Esophagus muscularis mucosa (tissue), 4 donors: ENCODE results near the gene TMA7B.

Experiments used
- EP300 ChIP-seq: sonication (generic); formaldehyde crosslinking; IDR thresholded peaks from one replicate; pipeline ENCODE4 v1.6.1; 2017; ENCODE audit warnings: antibody characterized with exemption
- POLR2A ChIP-seq: fragments of 450-650 bp; IDR thresholded peaks from one replicate; pipeline ENCODE4 v1.6.1; 2017; ENCODE audit warnings: antibody characterized with exemption, moderate library complexity, mild to moderate bottlenecking, low read depth
- POLR2AphosphoS5 ChIP-seq, 2 donors: sonication (generic); formaldehyde crosslinking; IDR thresholded peaks; one replicate each; pipeline ENCODE4 v1.6.1; 2017; ENCODE audit warnings: antibody characterized with exemption in 2 of 2
- TF ChIP-seq, protein P1 (sequence below), 3 experiments: fragments of 200-600 bp in 2 of 3; fragments of 450-650 bp in 1 of 3; sonication (generic) in 2 of 3; IDR thresholded peaks; one replicate each; pipeline ENCODE4 v1.5.1; 2017 to 2019; ENCODE audit warnings: antibody characterized with exemption in 3 of 3, mild to moderate bottlenecking in 2 of 3, moderate library complexity in 1 of 3

DNA sequence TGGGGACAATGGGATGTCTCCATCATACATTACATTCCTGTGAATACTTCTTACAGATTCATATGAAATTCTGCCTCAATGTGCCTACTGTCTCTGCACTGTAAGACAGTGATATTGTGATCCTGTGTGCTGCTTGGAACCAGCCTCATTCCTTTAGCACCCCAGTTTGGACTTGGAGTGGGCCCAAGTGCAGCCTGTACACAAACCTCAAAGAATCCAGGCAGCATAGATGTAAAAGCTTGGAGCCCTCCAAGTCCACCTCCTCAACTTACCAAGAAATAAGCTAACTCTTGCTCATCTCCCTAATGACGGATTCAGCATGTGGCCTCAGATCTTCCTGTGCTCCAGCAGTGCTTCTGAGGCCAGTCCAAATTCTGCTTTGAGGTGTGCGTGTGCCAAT is 34.9 kb upstream of the TMA7B start:
- TF ChIP-seq, protein P1, sequence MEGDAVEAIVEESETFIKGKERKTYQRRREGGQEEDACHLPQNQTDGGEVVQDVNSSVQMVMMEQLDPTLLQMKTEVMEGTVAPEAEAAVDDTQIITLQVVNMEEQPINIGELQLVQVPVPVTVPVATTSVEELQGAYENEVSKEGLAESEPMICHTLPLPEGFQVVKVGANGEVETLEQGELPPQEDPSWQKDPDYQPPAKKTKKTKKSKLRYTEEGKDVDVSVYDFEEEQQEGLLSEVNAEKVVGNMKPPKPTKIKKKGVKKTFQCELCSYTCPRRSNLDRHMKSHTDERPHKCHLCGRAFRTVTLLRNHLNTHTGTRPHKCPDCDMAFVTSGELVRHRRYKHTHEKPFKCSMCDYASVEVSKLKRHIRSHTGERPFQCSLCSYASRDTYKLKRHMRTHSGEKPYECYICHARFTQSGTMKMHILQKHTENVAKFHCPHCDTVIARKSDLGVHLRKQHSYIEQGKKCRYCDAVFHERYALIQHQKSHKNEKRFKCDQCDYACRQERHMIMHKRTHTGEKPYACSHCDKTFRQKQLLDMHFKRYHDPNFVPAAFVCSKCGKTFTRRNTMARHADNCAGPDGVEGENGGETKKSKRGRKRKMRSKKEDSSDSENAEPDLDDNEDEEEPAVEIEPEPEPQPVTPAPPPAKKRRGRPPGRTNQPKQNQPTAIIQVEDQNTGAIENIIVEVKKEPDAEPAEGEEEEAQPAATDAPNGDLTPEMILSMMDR (IDR thresholded peaks at IDR 0.05): no peak
- TF ChIP-seq POLR2A: no peak
- no peak for TF ChIP-seq EP300
- no peak for TF ChIP-seq POLR2AphosphoS5 (IDR thresholded peaks at IDR 0.05)
